ENCODE results near the gene FAM131C. TPM values are rescaled to one million over a fixed set of nuclear protein-coding genes. Genes with fewer than 3 reads are reported as not detected.
"Not testable (repeated sequence)": the region's sequence is repeated elsewhere in the genome, so short reads cannot be mapped to it uniquely, and the experiment has no call there.

The FAM131C gene
- total RNA-seq, 2 donors from 2014 or later = 0.24 to 0.69 TPM

GRCh38 chr1:16051949-16052348 lies 21.5 kb downstream of the FAM131C start:
- H3K27me3 Mint-ChIP-seq = peaks cover 16% of the 10 kb centered on the region
- H3K4me1 Mint-ChIP-seq; H3K9me3 Mint-ChIP-seq; ATAC-seq (replicated peaks); H3K36me3 Mint-ChIP-seq (ENCODE audit: low read depth); H3K27ac Mint-ChIP-seq; H3K4me3 Mint-ChIP-seq: not testable (repeated sequence)

- Mint-ChIP-seq H3K4me3 (no peak overlapping the region), H3K9me3 (no peaks in the 10 kb centered on the region), H3K27ac (no peak overlapping the region), H3K27me3 (peaks cover 16% of the 10 kb centered on the region), H3K36me3 (ENCODE audit: low read depth) (no peaks in the 10 kb centered on the region), H3K4me1 (no peaks in the 10 kb centered on the region)
- no peak for ATAC-seq (replicated peaks)
These were observed 22.4 kb downstream of the FAM131C start for GRCh38 chr1:16051039-16051438.

- no peak overlapping the region for H3K27ac Mint-ChIP-seq
- no peaks in the 10 kb centered on the region for H3K4me1 Mint-ChIP-seq
- H3K36me3 Mint-ChIP-seq (ENCODE audit: low read depth) = no peaks in the 10 kb centered on the region
- H3K4me3 Mint-ChIP-seq = no peak overlapping the region
- ATAC-seq (replicated peaks) = no peak
- no peaks in the 10 kb centered on the region for H3K9me3 Mint-ChIP-seq
- H3K27me3 Mint-ChIP-seq = peaks cover 16% of the 10 kb centered on the region
These were observed 23.1 kb downstream of the FAM131C start for GRCh38 chr1:16050328-16050727.

- no peak for ATAC-seq (replicated peaks)
- Mint-ChIP-seq H3K4me1 (no peaks in the 10 kb centered on the region), H3K36me3 (ENCODE audit: low read depth) (no peaks in the 10 kb centered on the region), H3K4me3 (no peak overlapping the region), H3K27ac (no peak overlapping the region), H3K9me3 (no peaks in the 10 kb centered on the region), H3K27me3 (peaks cover 16% of the 10 kb centered on the region)
These were observed 24.8 kb downstream of the FAM131C start for GRCh38 chr1:16048573-16049189.

GRCh38 chr1:16047791-16048475 lies 25.5 kb downstream of the FAM131C start:
- Mint-ChIP-seq H3K4me3 (no peak overlapping the region), H3K9me3 (no peaks in the 10 kb centered on the region), H3K4me1 (no peaks in the 10 kb centered on the region), H3K27me3 (peaks cover 16% of the 10 kb centered on the region), H3K27ac (peak overlapping the region; percentile 54), H3K36me3 (ENCODE audit: low read depth) (no peaks in the 10 kb centered on the region)
- no peak for ATAC-seq (replicated peaks)

- no peak for ATAC-seq (replicated peaks)
- Mint-ChIP-seq H3K27ac (peak overlapping the region; percentile 54), H3K9me3 (no peaks in the 10 kb centered on the region), H3K27me3 (peaks cover 16% of the 10 kb centered on the region), H3K4me1 (no peaks in the 10 kb centered on the region), H3K36me3 (ENCODE audit: low read depth) (no peaks in the 10 kb centered on the region), H3K4me3 (no peak overlapping the region)
These were observed 26.6 kb downstream of the FAM131C start for GRCh38 chr1:16046842-16047241.

- ATAC-seq (replicated peaks) = no peak
- Mint-ChIP-seq H3K36me3 (ENCODE audit: low read depth) (no peaks in the 10 kb centered on the region), H3K27me3 (peaks cover 5% of the 10 kb centered on the region), H3K27ac (no peak overlapping the region), H3K4me3 (no peak overlapping the region), H3K4me1 (no peaks in the 10 kb centered on the region), H3K9me3 (no peaks in the 10 kb centered on the region)
These were observed 29.5 kb downstream of the FAM131C start for GRCh38 chr1:16043950-16044349.

- Mint-ChIP-seq H3K4me1 (no peaks in the 10 kb centered on the region), H3K4me3 (no peak within 1 kb of the TSS), H3K9me3 (no peaks in the 10 kb centered on the region), H3K27me3 (peaks cover 5% of the 10 kb centered on the region), H3K27ac (no peak within 1 kb of the TSS), H3K36me3 (ENCODE audit: low read depth) (no peaks in the 10 kb centered on the region)
- ATAC-seq (replicated peaks) = no peak
These were observed 29.9 kb downstream of the FAM131C start, which contains the start of gene CLCNKB for GRCh38 chr1:16043521-16043920. TSS of gene CLCNKB (plus strand) at chr1:16043782. CDS start at chr1:16044493, 711 bp downstream.

GRCh38 chr1:16042654-16043053 lies 30.8 kb downstream of the FAM131C start:
- not testable (repeated sequence) for H3K27ac Mint-ChIP-seq; H3K9me3 Mint-ChIP-seq; H3K36me3 Mint-ChIP-seq (ENCODE audit: low read depth); ATAC-seq (replicated peaks); H3K4me1 Mint-ChIP-seq; H3K4me3 Mint-ChIP-seq; H3K27me3 Mint-ChIP-seq

GRCh38 chr1:16042096-16042495 lies 31.4 kb downstream of the FAM131C start:
- Mint-ChIP-seq H3K36me3 (ENCODE audit: low read depth) (no peaks in the 10 kb centered on the region), H3K27ac (no peak overlapping the region), H3K4me3 (no peak overlapping the region), H3K4me1 (no peaks in the 10 kb centered on the region), H3K27me3 (no peaks in the 10 kb centered on the region), H3K9me3 (no peaks in the 10 kb centered on the region)
- no peak for ATAC-seq (replicated peaks)

GRCh38 chr1:16041200-16041599 lies 32.3 kb downstream of the FAM131C start:
- Mint-ChIP-seq H3K9me3 (no peaks in the 10 kb centered on the region), H3K4me1 (no peaks in the 10 kb centered on the region), H3K27ac (no peak overlapping the region), H3K36me3 (ENCODE audit: low read depth) (no peaks in the 10 kb centered on the region), H3K4me3 (no peak overlapping the region), H3K27me3 (no peaks in the 10 kb centered on the region)
- no peak for ATAC-seq (replicated peaks)

- H3K36me3 Mint-ChIP-seq (ENCODE audit: low read depth); H3K9me3 Mint-ChIP-seq; ATAC-seq (replicated peaks); H3K27ac Mint-ChIP-seq; H3K4me3 Mint-ChIP-seq; H3K27me3 Mint-ChIP-seq; H3K4me1 Mint-ChIP-seq: not testable (repeated sequence)
These were observed 33.6 kb downstream of the FAM131C start for GRCh38 chr1:16039871-16040270.

GRCh38 chr1:16038620-16038912 lies 34.9 kb downstream of the FAM131C start:
- Mint-ChIP-seq H3K4me3 (no peak overlapping the region), H3K27ac (no peak overlapping the region), H3K4me1 (no peaks in the 10 kb centered on the region), H3K27me3 (no peaks in the 10 kb centered on the region), H3K9me3 (no peaks in the 10 kb centered on the region), H3K36me3 (ENCODE audit: low read depth) (no peaks in the 10 kb centered on the region)
- no peak for ATAC-seq (replicated peaks)

GRCh38 chr1:16036461-16036860 lies 37.0 kb downstream of the FAM131C start:
- H3K27me3 Mint-ChIP-seq; H3K4me1 Mint-ChIP-seq; H3K36me3 Mint-ChIP-seq (ENCODE audit: low read depth); H3K9me3 Mint-ChIP-seq; ATAC-seq (replicated peaks); H3K4me3 Mint-ChIP-seq; H3K27ac Mint-ChIP-seq: not testable (repeated sequence)

- not testable (repeated sequence) for H3K9me3 Mint-ChIP-seq; H3K27me3 Mint-ChIP-seq; H3K36me3 Mint-ChIP-seq (ENCODE audit: low read depth); H3K27ac Mint-ChIP-seq; H3K4me3 Mint-ChIP-seq; H3K4me1 Mint-ChIP-seq; ATAC-seq (replicated peaks)
These were observed 40.3 kb downstream of the FAM131C start for GRCh38 chr1:16033103-16033632.

All from activated T-helper 17 cell treated with anti-CD3 and anti-CD28 coated beads, Interleukin-2, amount 50 U/mL, for 72 hours (primary cell).